Activated CD4-positive, alpha-beta memory T cell treated with anti-CD3 and anti-CD28 coated beads, Interleukin-2, amount 10 ng/mL, durations not matched to agents 7 days and 5 days (primary cell): ENCODE results near the gene COL25A1. TPM values are rescaled to one million over a fixed set of nuclear protein-coding genes. Genes with fewer than 3 reads are reported as not detected.

Experiments
- CTCF ChIA-PET: fragments of 350-600 bp; sonication (Branson Sonifier 250); formaldehyde crosslinking; loops from one replicate; lab custom pipeline; 2021; ENCODE audit warnings: antibody characterized with exemption, inconsistent platforms; lab: Charles Lee
- POLR2A ChIA-PET: fragments of 350-600 bp; sonication (Branson Sonifier 250); formaldehyde crosslinking; loops from one replicate; lab custom pipeline; 2021; ENCODE audit warnings: antibody characterized with exemption; lab: Charles Lee
- DNase-seq: peaks from one replicate; pipeline ENCODE4 v3.0.0-alpha.2; 2020
- H3K27ac Mint-ChIP-seq: one replicate; pipeline ENCODE4 v1.8.0; 2021; ENCODE audit warnings: mild to moderate bottlenecking, mixed read lengths
- H3K27me3 Mint-ChIP-seq: one replicate; pipeline ENCODE4 v1.8.0; 2021; ENCODE audit warnings: mixed read lengths
- H3K36me3 Mint-ChIP-seq: one replicate; pipeline ENCODE4 v1.8.0; 2021; ENCODE audit warnings: low read depth, mixed read lengths
- H3K4me1 Mint-ChIP-seq: one replicate; pipeline ENCODE4 v1.8.0; 2021; ENCODE audit warnings: mixed read lengths
- H3K4me3 Mint-ChIP-seq: one replicate; pipeline ENCODE4 v1.8.0; 2021; ENCODE audit warnings: mild to moderate bottlenecking, mixed read lengths
- H3K9me3 Mint-ChIP-seq: one replicate; pipeline ENCODE4 v1.8.0; 2021; ENCODE audit warnings: mixed read lengths
- total RNA-seq, 2 experiments: library from RNA; stranded (reverse); gene quantifications; one replicate each; pipeline ENCODE4 v1.2.3, GENCODE V29; 2021

The COL25A1 gene
- total RNA-seq, 2 experiments from 2014 or later, result not detected

DNA sequence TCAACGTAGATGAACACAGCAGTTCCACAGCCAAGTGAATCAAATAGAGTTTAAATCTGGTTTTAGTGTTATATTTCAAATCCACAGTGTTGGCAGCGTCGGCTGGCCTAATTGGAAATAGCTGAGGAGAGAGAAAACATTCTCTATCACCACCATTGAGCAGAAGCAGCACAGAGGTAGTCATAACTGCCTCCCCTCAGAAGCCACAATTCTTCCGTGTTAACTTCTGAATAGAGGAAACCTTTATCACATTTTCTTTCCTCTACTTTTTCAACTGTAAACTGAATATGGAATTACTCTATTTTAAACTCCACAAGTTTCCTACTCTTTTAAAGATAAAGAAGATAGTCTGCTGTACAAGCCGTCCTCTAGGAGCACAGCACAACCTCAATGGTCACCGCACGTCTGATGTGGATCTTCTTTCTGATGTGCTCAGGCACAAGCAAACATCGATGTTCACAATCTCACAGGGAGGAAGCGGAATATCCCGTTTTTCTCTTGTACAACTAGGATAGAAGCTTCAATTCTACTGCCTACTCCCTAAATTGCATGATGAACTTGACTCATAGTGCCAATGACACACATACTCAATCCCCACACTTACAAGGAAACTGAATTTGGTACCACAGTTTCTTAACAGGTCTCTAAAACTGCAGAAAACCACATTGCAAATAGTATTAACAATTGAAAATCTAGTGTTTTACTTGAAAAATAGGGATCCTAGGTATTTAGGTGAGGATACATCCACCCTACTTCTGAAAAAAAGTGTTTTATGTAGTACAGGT lies 321.8 kb downstream of the COL25A1 start:
- peaks cover 13% of the 10 kb centered on the region for H3K4me1 Mint-ChIP-seq
- H3K4me3 Mint-ChIP-seq, result no peak overlapping the region
- H3K27me3 Mint-ChIP-seq, result peaks cover 1% of the 10 kb centered on the region
- POLR2A ChIA-PET, result no interaction called here
- no peak overlapping the region for H3K27ac Mint-ChIP-seq
- CTCF ChIA-PET, result no interaction called here
- peaks cover 5% of the 10 kb centered on the region for H3K36me3 Mint-ChIP-seq
- H3K9me3 Mint-ChIP-seq, result no peaks in the 10 kb centered on the region
- no peak for DNase-seq

DNA sequence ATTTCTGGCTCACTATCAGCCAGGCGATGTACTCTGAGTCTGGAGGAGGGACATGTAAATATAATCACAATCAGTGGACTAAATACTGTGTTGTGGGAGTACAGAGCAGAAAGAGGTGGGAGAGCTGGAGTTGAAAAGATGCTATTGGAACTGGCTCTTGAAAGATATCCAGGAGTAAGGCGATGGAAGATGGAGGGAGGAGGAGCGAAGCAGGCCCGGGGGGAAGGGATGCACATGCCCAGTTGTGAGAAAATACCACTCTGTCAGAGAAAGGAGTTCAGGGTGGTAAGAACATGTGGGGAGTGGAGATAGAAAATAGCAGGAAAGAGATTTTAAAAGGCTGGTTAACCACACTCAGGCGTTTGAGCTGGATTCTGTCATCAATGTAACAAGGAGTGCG lies 322.7 kb downstream of the COL25A1 start:
- ChIA-PET POLR2A (no interaction called here), CTCF (no interaction called here)
- H3K36me3 Mint-ChIP-seq, result peaks cover 8% of the 10 kb centered on the region
- peaks cover 3% of the 10 kb centered on the region for H3K9me3 Mint-ChIP-seq
- DNase-seq, result no peak
- no peak overlapping the region for H3K27ac Mint-ChIP-seq
- H3K4me1 Mint-ChIP-seq, result peaks cover 15% of the 10 kb centered on the region
- peaks cover 1% of the 10 kb centered on the region for H3K27me3 Mint-ChIP-seq
- no peak overlapping the region for H3K4me3 Mint-ChIP-seq

DNA sequence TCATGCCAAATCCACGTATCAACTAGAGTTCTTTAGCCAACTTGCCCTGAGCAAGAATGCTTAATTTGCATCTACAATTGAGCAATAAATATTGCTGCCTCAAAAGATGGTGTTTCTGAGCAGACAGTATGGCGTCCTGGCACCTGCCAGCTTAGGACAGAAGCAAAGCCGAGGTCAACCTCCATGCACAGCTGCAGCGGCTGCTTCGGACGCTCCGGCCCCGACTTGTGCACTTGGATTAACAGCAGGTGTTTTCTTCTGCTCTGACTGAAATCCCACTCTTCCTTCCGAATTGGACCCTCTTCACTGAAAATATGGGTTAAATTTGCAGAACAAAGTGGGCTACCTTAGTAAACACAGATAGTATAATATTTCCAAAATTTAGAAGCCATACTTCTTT lies 324.4 kb downstream of the COL25A1 start:
- peaks cover 6% of the 10 kb centered on the region for H3K9me3 Mint-ChIP-seq
- peaks cover 28% of the 10 kb centered on the region for H3K4me1 Mint-ChIP-seq
- no peak overlapping the region for H3K4me3 Mint-ChIP-seq
- DNase-seq, result no peak
- ChIA-PET POLR2A (no interaction called here), CTCF (no interaction called here)
- peaks cover 1% of the 10 kb centered on the region for H3K27me3 Mint-ChIP-seq
- no peak overlapping the region for H3K27ac Mint-ChIP-seq
- H3K36me3 Mint-ChIP-seq, result peaks cover 21% of the 10 kb centered on the region

DNA sequence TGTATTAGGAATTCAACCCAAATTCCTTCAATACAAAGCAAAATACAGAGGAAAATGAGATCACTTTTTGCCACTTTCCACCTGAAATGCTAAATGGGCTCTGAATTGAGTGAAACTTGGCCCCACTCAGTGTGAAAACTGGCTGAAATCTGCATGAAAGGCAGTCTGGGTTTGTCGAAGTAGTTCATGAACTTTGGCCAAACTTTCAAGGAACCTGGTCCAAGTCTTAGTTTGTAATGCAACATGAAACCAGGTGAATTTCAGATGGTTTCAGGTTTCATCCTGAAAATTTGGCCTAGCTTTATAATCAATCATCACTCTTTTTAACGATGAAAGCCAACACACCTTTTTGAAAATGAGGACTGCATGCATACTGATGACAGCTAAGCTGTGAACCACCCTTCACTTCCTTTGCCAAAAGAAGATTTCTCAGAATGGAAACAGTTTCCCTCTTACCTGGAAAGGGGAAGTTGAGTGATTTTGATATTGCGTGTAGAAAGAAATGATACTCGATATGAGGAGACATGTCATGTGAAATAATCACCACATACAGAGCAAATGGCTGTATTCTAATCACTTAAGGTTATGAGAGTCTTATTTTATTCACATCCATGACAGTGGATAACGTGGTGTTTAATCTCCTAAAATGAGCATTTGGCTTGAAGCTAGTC lies 329.7 kb downstream of the COL25A1 start:
- Mint-ChIP-seq H3K36me3 (peaks cover 46% of the 10 kb centered on the region), H3K4me3 (peak overlapping the region; percentile 18), H3K9me3 (peaks cover 24% of the 10 kb centered on the region), H3K4me1 (peaks cover 34% of the 10 kb centered on the region), H3K27me3 (no peaks in the 10 kb centered on the region), H3K27ac (peak overlapping the region; percentile 90)
- DNase-seq, result no peak
- CTCF ChIA-PET, result no interaction called here
- POLR2A ChIA-PET, result interaction anchor here (0.9 to 1.5 kb wide), 2 partner anchors 323 to 353 kb away, joined by 3 to 5 read pairs; partner anchors contain the start of genes OSTC and RPL34

DNA sequence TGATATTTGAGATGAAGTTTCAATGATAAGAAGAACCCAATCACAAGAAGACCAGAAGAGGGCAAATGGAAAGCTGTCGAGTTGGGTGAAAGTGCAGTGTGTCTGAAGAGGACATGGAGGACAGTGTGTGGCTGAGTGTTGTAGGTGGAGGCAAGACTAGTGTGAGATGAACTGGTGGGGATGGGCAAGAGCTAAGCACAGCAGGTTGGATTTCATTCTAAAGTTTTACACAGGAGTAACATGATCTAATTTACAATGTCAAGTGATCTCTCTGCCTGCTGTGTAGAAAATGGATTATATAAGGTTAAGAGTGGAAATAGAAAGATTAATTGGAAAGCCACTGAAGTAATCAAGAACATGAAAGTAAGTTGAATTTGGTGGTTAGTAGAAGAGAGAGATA lies 331.0 kb downstream of the COL25A1 start:
- Mint-ChIP-seq H3K36me3 (peaks cover 46% of the 10 kb centered on the region), H3K9me3 (peaks cover 24% of the 10 kb centered on the region), H3K4me1 (peaks cover 34% of the 10 kb centered on the region), H3K27ac (peak overlapping the region; percentile 90), H3K4me3 (no peak overlapping the region), H3K27me3 (no peaks in the 10 kb centered on the region)
- DNase-seq, result no peak
- ChIA-PET POLR2A (interaction anchor here (0.6 to 1.5 kb wide), 2 partner anchors 78 to 321 kb away, joined by 3 to 5 read pairs; partner anchors contain the start of gene OSTC), CTCF (no interaction called here)

DNA sequence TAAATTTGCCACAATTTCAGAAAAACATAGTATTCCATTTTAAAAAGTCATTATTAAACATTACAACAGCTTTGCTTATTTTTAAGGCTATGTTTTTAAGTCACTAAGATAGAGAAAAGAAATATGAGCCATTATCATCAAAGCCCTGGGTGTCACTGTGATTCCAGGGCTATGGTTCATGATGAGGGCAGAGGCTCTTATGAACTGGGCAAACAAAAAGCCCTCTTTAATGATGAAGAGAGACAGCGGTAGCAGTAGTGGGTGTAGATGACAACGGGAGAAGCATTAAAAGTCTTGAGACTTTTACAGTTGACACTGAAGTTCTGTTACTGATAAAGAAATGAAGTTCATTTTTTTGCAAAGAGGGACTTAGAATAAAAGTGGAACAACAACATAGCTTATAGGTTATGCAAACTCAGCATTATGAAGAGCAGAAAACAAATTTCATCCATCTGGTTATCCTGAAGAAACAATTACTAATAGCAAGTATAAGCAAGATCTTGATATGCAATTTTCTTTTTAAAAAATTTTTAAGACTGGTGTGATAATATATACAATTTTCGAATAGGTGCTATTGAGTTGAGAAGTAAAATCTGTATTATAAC lies 336.9 kb downstream of the COL25A1 start:
- ChIA-PET POLR2A (no interaction called here), CTCF (no interaction called here)
- Mint-ChIP-seq H3K4me1 (no peaks in the 10 kb centered on the region), H3K4me3 (no peak overlapping the region), H3K9me3 (peaks cover 11% of the 10 kb centered on the region), H3K27me3 (peaks cover 6% of the 10 kb centered on the region), H3K36me3 (peaks cover 7% of the 10 kb centered on the region), H3K27ac (no peak overlapping the region)
- no peak for DNase-seq

DNA sequence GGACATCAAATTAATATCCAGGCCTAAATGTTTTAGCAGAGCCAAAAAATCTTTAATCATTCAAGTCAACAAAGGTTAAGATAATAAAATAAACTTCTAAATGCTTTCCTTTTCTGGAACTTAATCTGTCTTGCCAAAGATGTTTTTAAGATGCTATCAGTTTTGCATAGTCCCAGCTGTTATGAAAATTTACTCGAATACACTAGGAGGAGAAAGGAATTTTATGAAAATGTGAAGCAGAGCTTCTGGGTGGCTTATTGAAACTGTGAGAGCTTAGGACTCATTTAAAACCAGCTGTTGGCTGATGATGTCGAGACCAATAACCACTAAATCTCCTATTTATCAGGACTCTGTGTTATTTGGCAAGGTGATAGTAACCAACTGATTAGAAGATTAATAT lies 337.4 kb downstream of the COL25A1 start:
- no peak overlapping the region for H3K27ac Mint-ChIP-seq
- ChIA-PET POLR2A (no interaction called here), CTCF (no interaction called here)
- no peak for DNase-seq
- peaks cover 5% of the 10 kb centered on the region for H3K36me3 Mint-ChIP-seq
- H3K4me3 Mint-ChIP-seq, result no peak overlapping the region
- peaks cover 11% of the 10 kb centered on the region for H3K9me3 Mint-ChIP-seq
- H3K27me3 Mint-ChIP-seq, result peaks cover 7% of the 10 kb centered on the region
- no peaks in the 10 kb centered on the region for H3K4me1 Mint-ChIP-seq

DNA sequence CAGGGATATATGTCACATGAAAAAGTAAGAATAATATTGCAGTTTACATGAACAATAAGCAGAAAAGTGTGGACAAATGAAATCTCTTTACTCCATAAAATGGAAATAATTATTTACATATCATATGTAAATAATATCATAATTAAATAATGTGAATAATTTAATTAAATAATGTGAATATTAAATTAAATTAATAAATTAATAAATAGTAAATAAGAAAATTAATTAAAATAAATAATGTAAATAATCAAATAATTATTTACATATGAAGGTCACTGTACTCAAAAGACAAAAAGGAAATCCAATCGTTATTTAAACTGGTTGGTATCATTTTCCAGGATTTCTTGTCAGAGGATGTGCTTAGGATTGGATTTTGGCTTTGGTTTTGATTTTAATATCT lies 338.5 kb downstream of the COL25A1 start:
- no peak for DNase-seq
- H3K9me3 Mint-ChIP-seq, result peaks cover 4% of the 10 kb centered on the region
- POLR2A ChIA-PET, result no interaction called here
- no peak overlapping the region for H3K4me3 Mint-ChIP-seq
- H3K27me3 Mint-ChIP-seq, result peaks cover 16% of the 10 kb centered on the region
- H3K27ac Mint-ChIP-seq, result no peak overlapping the region
- H3K36me3 Mint-ChIP-seq, result peaks cover 5% of the 10 kb centered on the region
- CTCF ChIA-PET, result no interaction called here
- H3K4me1 Mint-ChIP-seq, result no peaks in the 10 kb centered on the region

DNA sequence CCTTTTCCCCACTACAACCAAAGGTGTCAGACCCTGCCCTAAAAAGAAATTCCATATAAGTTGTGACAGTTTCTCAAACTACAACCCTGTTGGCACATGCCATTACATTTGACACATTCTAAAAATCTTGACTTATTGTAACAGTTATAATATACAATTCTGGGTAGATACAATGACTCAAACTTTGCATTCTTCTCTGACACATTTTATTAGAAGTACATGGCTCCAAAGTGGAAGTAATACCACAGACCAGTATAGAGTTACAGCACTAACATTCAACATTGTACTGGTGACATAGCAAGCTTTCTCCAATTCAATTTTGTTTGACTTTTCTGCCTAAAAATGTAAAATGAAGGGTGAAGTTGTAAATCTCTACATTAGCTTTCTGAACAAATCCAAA lies 343.0 kb downstream of the COL25A1 start:
- Mint-ChIP-seq H3K9me3 (no peaks in the 10 kb centered on the region), H3K4me3 (no peak overlapping the region), H3K27me3 (peaks cover 24% of the 10 kb centered on the region), H3K36me3 (no peaks in the 10 kb centered on the region), H3K27ac (no peak overlapping the region), H3K4me1 (no peaks in the 10 kb centered on the region)
- POLR2A ChIA-PET, result no interaction called here
- CTCF ChIA-PET, result no interaction called here
- DNase-seq, result no peak

DNA sequence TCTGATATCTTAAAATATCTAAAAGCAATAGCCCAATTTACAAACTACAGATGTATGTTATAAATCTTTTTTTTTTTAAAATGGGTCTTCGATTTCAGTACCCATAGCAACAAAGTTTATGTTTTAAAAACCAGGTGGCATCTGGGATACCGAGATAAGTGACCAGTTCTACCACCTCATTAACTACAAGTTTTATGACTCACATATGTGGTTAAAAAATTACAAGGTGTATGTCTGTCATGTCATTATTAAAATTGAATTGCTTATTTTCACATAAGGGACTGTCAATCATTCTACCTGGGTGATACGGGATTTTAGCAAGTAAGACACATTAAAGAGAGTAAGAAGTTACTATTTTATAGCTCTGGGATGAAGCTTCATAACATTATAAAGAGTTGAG lies 347.6 kb downstream of the COL25A1 start:
- Mint-ChIP-seq H3K27ac (no peak overlapping the region), H3K36me3 (no peaks in the 10 kb centered on the region), H3K4me1 (no peaks in the 10 kb centered on the region), H3K27me3 (peaks cover 25% of the 10 kb centered on the region), H3K9me3 (no peaks in the 10 kb centered on the region), H3K4me3 (no peak overlapping the region)
- POLR2A ChIA-PET, result no interaction called here
- CTCF ChIA-PET, result no interaction called here
- no peak for DNase-seq

DNA sequence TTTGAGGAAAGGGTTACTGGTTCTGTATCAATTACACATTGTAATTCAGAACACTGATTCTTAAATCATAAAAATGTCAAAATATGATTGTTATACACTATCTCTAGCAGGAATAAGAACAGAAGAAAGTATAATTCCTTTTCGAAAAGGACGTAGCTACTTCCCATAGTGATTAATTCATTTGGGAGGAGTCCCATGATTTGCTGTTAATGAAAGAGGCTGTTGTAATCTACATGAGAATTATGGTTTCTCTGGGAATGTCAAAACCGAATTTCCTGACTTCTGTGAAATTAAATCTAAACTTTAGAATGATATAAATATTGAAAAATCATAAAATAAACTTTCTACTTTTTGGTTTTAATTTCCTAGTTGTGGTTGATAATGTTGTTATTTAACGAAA lies 348.5 kb downstream of the COL25A1 start:
- no peak for DNase-seq
- ChIA-PET POLR2A (no interaction called here), CTCF (no interaction called here)
- no peaks in the 10 kb centered on the region for H3K4me1 Mint-ChIP-seq
- no peaks in the 10 kb centered on the region for H3K9me3 Mint-ChIP-seq
- no peaks in the 10 kb centered on the region for H3K36me3 Mint-ChIP-seq
- H3K27ac Mint-ChIP-seq, result no peak overlapping the region
- H3K4me3 Mint-ChIP-seq, result no peak overlapping the region
- H3K27me3 Mint-ChIP-seq, result peaks cover 19% of the 10 kb centered on the region

DNA sequence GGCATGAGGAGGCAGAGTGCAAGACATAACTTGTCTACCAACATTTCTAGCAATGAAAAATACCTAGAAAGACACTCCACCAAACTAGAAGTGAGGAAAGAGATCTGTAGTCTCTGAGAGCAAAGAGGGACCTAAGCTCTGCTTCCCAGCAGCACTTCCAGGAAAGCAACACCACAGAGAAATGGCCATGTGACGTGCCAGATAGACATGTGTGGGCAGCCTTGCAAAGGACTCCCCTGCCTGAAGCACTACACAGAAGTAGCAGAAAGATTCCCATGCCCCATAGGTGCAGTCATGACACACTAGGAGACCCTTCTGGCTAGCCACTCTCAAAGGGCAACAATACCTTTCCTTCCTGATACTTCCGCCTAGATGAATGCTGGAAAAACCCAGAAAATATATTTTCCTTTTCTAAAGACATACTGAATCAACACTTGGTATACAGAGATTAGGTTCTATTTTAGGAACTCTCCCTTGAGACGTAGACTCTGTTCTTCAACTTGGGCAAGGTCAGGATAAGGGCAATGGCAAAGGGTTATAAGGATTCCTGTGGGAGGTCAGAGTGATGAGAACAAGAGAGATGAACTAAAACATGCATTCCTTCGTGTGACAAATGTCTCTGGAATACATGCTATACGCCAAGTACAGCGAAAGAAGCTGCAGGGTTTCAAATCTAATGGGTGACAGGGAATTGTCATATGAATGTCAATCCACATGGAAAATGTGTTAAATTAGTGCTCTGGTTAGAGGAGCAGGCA lies 352.1 kb downstream of the COL25A1 start:
- POLR2A ChIA-PET, result no interaction called here
- Mint-ChIP-seq H3K4me1 (peaks cover 3% of the 10 kb centered on the region), H3K27me3 (peaks cover 10% of the 10 kb centered on the region), H3K4me3 (no peak overlapping the region), H3K36me3 (no peaks in the 10 kb centered on the region), H3K9me3 (no peaks in the 10 kb centered on the region), H3K27ac (no peak overlapping the region)
- DNase-seq, result no peak
- CTCF ChIA-PET, result no interaction called here

DNA sequence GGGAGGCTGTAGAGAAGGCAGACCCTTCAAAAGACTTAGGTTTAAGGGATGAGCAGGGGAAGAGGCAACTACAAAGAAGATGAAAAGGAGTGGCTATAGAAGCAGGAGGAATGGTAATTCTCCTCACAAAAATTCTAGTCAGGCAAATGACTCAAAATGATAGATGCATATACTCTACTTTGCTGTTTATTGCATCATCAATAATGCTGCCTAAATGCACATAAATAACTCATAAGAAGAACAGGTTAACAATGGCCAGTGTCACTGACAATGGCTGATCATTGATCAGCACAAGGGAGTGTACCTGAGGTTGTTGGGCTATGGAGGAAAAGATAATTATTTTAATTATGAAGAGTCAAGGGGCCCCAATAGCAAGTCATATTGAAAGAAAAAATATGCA lies 354.9 kb downstream of the COL25A1 start:
- ChIA-PET CTCF (no interaction called here), POLR2A (no interaction called here)
- Mint-ChIP-seq H3K27ac (no peak overlapping the region), H3K36me3 (no peaks in the 10 kb centered on the region), H3K9me3 (no peaks in the 10 kb centered on the region), H3K4me1 (peaks cover 3% of the 10 kb centered on the region), H3K4me3 (no peak overlapping the region), H3K27me3 (peaks cover 8% of the 10 kb centered on the region)
- no peak for DNase-seq
